Upper lobe of right lung (tissue), 1 donor: ENCODE data around the gene TRIM7. TPM values are rescaled to one million over a fixed set of nuclear protein-coding genes. Genes with fewer than 3 reads are reported as not detected.

Experiments
- ATAC-seq: fragments of 200-7000 bp; cut with Tn5 transposase; one replicate; pipeline ENCODE4 v1.9.1; 2020; ENCODE audit warnings: mild to moderate bottlenecking, moderate library complexity
- DNase-seq: peaks from one replicate; pipeline ENCODE4 v3.0.0-alpha.2; 2020
- H3K27ac ChIP-seq: fragments of 200-600 bp; one replicate; pipeline ENCODE4 v1.8.0; 2022
- H3K27me3 ChIP-seq: fragments of 200-600 bp; one replicate; pipeline ENCODE4 v1.8.0; 2022; ENCODE audit warnings: mild to moderate bottlenecking
- H3K36me3 ChIP-seq: fragments of 200-600 bp; one replicate; pipeline ENCODE4 v1.8.0; 2022
- H3K4me1 ChIP-seq: fragments of 200-600 bp; one replicate; pipeline ENCODE4 v1.8.0; 2022
- H3K4me3 ChIP-seq: fragments of 200-600 bp; one replicate; pipeline ENCODE4 v1.8.0; 2022; ENCODE audit warnings: mild to moderate bottlenecking
- H3K9me3 ChIP-seq: fragments of 200-600 bp; one replicate; pipeline ENCODE4 v1.8.0; 2022
- intact Hi-C: fragments of 100-400 bp; cut with DNase I; formaldehyde crosslinking; loops from one replicate; pipeline ENCODE4 v1.11.0; 2022
- long read RNA-seq: library from polyadenylated mRNA; unstranded; transcript quantifications from one replicate; pipeline ENCODE4 v2.0.0, GENCODE V29; 2021
- total RNA-seq: library from RNA; stranded (reverse); fragmentation: NEBNext Ultra II Directional; extraction: Animal tissue kit (Norgen Biotek cat#: 25700); gene quantifications from one replicate; pipeline ENCODE4 v1.2.1, GENCODE V29; 2021
- TF ChIP-seq, protein P1 (sequence below): fragments of 200-600 bp; IDR thresholded peaks from one replicate; pipeline ENCODE4 v1.8.0; 2022; ENCODE audit warnings: antibody characterized with exemption
- donor health status: DM: no; HTN: yes; CAD: no; lungs with severe emphysema.

TRIM7 gene
- 4.9 TPM for total RNA-seq
- long read RNA-seq, transcript TRIM7-201 (7 exons, 2,840 nt): major isoform, 7 of 12 reads
- long read RNA-seq, partial matches to known transcripts: 0 of 12 reads
- long read RNA-seq, other reads (novel, unspliced or antisense): 2 of 12 reads

DNA sequence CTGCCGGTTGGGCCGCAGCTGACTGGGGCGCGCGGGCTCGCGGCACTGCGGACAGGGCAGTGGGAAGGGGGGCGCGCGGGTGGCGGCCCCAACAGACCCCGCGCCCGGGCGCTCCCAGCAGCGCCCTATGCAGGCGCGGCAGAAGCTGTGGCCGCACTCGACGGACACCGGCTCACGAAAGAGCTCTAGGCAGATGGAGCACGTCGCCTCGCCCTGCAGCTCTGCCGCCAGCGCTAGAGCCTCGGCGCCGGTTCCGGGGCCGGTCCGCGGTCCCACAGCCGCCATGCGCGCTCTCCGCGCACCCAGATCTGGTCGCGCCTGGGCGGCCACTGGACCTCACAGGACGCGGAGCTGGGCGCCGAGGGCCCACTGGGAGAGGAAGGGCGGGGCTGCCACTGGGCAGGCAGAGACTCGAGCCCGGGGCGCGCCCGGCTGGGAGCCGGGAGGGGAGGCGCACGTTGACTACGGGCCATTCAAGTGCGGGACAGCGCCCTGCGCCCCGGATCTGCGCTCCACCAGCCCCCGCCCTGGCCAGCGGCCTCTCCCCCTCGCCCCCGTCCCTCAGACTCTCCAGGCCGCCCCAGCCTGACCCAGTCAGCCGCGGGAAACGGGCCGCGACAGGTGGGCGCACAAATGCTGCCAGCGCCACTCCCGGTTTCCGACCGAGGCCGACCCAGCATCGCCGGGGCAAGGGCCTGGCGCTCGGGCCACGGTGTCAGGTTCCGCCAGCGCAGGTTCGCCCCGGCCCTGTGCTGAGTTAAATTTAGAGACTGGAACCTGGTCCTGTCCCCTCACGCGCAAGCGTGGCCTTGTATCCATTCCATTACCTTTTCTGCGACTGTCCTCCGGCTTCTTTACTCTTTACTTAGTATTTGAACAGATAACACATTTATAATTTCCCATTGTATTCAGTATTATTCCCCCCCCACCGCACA lies at the start of gene TRIM7:
TSS of gene TRIM7 (minus strand) at position 371 of the 935 bp plus-strand sequence. CDS start at position 285, 86 bp downstream.
- ATAC-seq (peak; percentile 63), DNase-seq (peak; percentile 80)
- Histone ChIP-seq H3K27ac (peak within 1 kb of the TSS; percentile 65), H3K4me1 (peaks cover 24% of the 10 kb centered on the region), H3K4me3 (peak within 1 kb of the TSS; percentile 66), H3K27me3 (no peaks in the 10 kb centered on the region), H3K9me3 (no peaks in the 10 kb centered on the region), H3K36me3 (no peaks in the 10 kb centered on the region)
- intact Hi-C loops: no loop called here
- TF ChIP-seq, protein P1, sequence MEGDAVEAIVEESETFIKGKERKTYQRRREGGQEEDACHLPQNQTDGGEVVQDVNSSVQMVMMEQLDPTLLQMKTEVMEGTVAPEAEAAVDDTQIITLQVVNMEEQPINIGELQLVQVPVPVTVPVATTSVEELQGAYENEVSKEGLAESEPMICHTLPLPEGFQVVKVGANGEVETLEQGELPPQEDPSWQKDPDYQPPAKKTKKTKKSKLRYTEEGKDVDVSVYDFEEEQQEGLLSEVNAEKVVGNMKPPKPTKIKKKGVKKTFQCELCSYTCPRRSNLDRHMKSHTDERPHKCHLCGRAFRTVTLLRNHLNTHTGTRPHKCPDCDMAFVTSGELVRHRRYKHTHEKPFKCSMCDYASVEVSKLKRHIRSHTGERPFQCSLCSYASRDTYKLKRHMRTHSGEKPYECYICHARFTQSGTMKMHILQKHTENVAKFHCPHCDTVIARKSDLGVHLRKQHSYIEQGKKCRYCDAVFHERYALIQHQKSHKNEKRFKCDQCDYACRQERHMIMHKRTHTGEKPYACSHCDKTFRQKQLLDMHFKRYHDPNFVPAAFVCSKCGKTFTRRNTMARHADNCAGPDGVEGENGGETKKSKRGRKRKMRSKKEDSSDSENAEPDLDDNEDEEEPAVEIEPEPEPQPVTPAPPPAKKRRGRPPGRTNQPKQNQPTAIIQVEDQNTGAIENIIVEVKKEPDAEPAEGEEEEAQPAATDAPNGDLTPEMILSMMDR: no peak

DNA sequence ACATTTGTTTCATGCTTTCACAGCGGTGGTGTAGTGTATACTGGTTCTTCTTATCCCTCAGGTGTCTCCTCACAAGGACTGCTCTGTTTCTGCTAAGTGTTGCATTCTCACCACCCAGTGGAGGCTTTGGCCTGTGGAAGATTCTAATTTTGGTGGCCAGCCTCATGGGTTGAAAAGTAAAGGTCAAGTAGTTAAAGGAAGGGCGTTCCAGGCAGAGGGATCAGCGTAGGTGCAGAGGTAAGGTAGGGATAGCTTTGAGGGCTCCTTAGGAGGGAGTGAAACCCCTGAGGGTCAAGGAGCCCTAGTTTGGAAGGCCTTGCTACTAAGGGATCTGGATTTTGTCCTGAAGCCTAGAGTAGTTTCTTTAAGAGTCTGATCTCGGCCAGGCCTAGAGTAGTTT lies 43.3 kb upstream of the TRIM7 start:
- DNase-seq: no peak
- no peak for ATAC-seq
- Histone ChIP-seq H3K4me3 (peak overlapping the region; percentile 83), H3K4me1 (peaks cover 59% of the 10 kb centered on the region), H3K9me3 (no peaks in the 10 kb centered on the region), H3K36me3 (peaks cover 14% of the 10 kb centered on the region), H3K27me3 (no peaks in the 10 kb centered on the region), H3K27ac (peak overlapping the region; percentile 98)
- intact Hi-C loops: no loop called here
- TF ChIP-seq, protein P1: no peak

DNA sequence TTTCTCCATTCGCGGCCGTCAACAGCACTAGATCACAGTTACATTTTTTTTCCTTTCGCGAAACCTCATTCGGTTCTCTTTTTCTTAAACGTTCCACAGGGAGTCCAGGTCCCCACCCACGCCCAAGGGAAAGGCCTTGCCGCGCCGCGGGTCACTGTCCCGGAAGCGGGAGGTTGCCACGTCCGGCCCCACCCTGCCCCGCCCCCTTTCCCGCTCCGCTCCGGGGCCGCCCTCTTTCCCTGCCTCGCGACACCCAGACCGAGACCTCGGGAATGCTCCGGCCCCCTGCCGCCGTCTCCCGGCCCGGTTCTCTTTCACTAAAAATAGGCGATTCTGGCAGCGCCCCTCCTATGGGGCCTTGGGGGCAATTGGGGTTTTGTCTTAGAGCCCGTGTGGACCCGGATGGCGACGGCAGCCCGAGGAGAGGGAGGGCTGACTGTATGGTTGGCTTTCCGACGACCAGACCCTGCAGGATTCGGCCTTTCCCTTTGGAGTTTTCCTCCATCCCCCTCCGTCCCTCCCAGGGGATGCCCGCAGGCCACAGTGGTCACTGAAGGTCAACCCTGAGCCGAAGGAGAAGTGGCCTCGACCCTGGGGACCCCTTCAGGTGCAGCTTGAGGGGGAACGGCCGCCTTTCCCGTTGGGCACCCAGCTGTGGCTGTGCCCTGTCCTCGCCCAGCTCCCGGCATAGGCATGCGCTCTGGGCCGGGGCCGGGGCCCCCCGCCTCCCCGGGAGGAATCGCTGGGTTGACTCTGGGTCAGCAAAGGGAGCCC lies 41.5 kb upstream of the TRIM7 start:
- TF ChIP-seq, protein P1: no peak
- peaks cover 63% of the 10 kb centered on the region for H3K4me1 ChIP-seq

DNA sequence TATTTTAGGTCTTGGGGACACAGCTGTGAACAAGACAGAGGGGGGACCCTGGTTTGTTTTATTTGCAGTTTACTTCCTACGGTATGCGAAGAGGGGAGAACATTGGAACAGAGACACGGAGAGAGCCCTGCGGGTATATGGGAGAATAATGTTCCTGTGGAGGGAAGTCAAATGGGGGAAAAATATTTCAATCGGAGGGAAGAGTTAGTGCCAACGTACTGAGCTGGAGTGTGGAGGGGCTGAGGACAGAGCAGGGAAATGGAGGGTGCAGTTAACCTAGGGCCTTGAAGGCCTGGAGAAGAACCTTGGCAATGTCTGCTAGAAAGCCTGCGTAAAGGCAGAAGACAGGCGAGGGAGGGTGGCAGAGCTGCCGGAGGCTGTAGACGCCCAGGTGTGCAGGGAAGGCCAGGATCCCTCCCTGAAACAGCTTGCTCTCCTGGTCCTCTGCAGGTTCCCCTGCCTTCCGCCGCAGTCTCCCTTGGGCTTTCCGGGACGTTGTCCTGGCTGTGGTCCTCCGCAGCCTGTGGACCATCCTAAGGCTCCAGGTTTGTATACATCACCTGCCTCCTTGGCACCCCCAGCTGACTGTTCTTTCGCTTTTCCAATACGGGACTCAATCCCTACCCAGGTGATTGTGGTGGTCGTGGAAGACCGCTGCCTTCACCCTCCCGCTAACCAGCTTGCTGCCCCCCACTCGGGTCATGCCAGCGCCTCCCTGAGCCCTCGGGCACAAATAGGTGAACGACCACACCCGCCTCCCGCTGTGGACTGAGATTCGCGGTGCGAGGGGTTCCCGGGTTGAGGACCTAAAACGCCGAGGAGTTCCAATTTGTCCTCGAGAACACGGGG lies 40.7 kb upstream of the TRIM7 start:
- DNase-seq (no peak), ATAC-seq (no peak)
- H3K27me3 ChIP-seq: no peaks in the 10 kb centered on the region
- H3K4me1 ChIP-seq: peaks cover 64% of the 10 kb centered on the region
- peaks cover 19% of the 10 kb centered on the region for H3K36me3 ChIP-seq
- H3K9me3 ChIP-seq: no peaks in the 10 kb centered on the region
- peak overlapping the region; percentile 98 for H3K27ac ChIP-seq
- TF ChIP-seq, protein P1: no peak
- H3K4me3 ChIP-seq: peak overlapping the region; percentile 83
- intact Hi-C loops: no loop called here

More for the DNA sequence above, 41.5 kb upstream of the TRIM7 start:
- peak; percentile 87 for ATAC-seq
- intact Hi-C loops: no loop called here
- peak overlapping the region; percentile 83 for H3K4me3 ChIP-seq
- H3K27ac ChIP-seq: peak overlapping the region; percentile 98
- peaks cover 11% of the 10 kb centered on the region for H3K36me3 ChIP-seq
- no peaks in the 10 kb centered on the region for H3K9me3 ChIP-seq
- DNase-seq: peak; percentile 96
- H3K27me3 ChIP-seq: no peaks in the 10 kb centered on the region
